Fibroblast of lung (primary cell): ENCODE results near the gene LDLRAD1. TPM values are rescaled to one million over a fixed set of nuclear protein-coding genes. Genes with fewer than 3 reads are reported as not detected.

Experiments used
- DNase-seq, 2 donors: peaks; one replicate each; pipeline versions ENCODE4 v3.0.0 to v3.0.0-alpha.2; 2010; ENCODE audit warnings: low read depth in 2 of 2
- H2AFZ ChIP-seq: 2 replicates; pipeline ENCODE4 v1.5.1; 2012; ENCODE audit warnings: low read length, control low read depth, inconsistent platforms
- H3K27ac ChIP-seq: 2 replicates; pipeline ENCODE4 v1.5.1; 2011; ENCODE audit warnings: low read length, control low read depth; ENCODE audit not compliant: insufficient read depth
- H3K27me3 ChIP-seq: 2 replicates; pipeline ENCODE4 v1.5.1; 2011; ENCODE audit warnings: mild to moderate bottlenecking, low read length; ENCODE audit not compliant: control insufficient read depth, insufficient read depth
- H3K36me3 ChIP-seq: 2 replicates; pipeline ENCODE4 v1.5.1; 2011; ENCODE audit warnings: low read length; ENCODE audit not compliant: control insufficient read depth, insufficient read depth
- H3K4me1 ChIP-seq: 2 replicates; pipeline ENCODE4 v1.5.1; 2011; ENCODE audit warnings: low read length; ENCODE audit not compliant: control insufficient read depth, insufficient read depth; ENCODE audit errors: extremely low read depth
- H3K4me2 ChIP-seq: 2 replicates; pipeline ENCODE4 v1.5.1; 2011; ENCODE audit warnings: low read length, control low read depth; ENCODE audit not compliant: insufficient read depth; ENCODE audit errors: extremely low read depth
- H3K4me3 ChIP-seq, 4 experiments: fragments of 200-600 bp in 1 of 4; sonication (generic) in 1 of 4; replicated peaks in 1 of 4; 2 replicates each; pipeline ENCODE4 v1.5.1; 2011 to 2016; ENCODE audit warnings: low read length in 4 of 4, low read depth in 3 of 4, mild to moderate bottlenecking in 3 of 4, control low read depth in 2 of 4, inconsistent platforms in 1 of 4, mixed read lengths in 1 of 4; ENCODE audit not compliant: insufficient read depth in 1 of 4; ENCODE audit errors: control extremely low read depth in 1 of 4
- H3K79me2 ChIP-seq: 2 replicates; pipeline ENCODE4 v1.5.1; 2012; ENCODE audit warnings: mild to moderate bottlenecking, low read length, inconsistent platforms; ENCODE audit not compliant: control insufficient read depth, insufficient read depth
- H3K9ac ChIP-seq: 2 replicates; pipeline ENCODE4 v1.5.1; 2011; ENCODE audit warnings: mild to moderate bottlenecking, low read length, control low read depth; ENCODE audit not compliant: insufficient read depth
- H3K9me3 ChIP-seq: 2 replicates; pipeline ENCODE4 v1.5.1; 2012; ENCODE audit warnings: low read depth, low read length; ENCODE audit not compliant: control insufficient read depth, insufficient read depth
- H4K20me1 ChIP-seq: 2 replicates; pipeline ENCODE4 v1.5.1; 2011; ENCODE audit warnings: low read length; ENCODE audit not compliant: control insufficient read depth, insufficient read depth; ENCODE audit errors: extremely low read depth
- CTCF ChIP-seq, 2 donors: IDR thresholded peaks in 1 of 2; conservative IDR thresholded peaks in 1 of 2; 1 replicate in 1 of 2; 2 replicates in 1 of 2; pipeline ENCODE4 v1.5.1; 2011 to 2012; ENCODE audit warnings: low read length in 2 of 2, control low read depth in 1 of 2, inconsistent platforms in 1 of 2, low read depth in 1 of 2, mild to moderate bottlenecking in 1 of 2
- EZH2 ChIP-seq: IDR thresholded peaks from 2 replicates; pipeline ENCODE4 v1.5.1; 2012; ENCODE audit warnings: low read length, control low read depth, mild to moderate bottlenecking; ENCODE audit errors: missing control alignments
- polyA plus RNA-seq, 2 donors: library from polyadenylated mRNA; depleted of rRNA in 1 of 2; stranded (reverse) in 1 of 2; unstranded in 1 of 2; fragments of >200 nt; gene quantifications; 2 replicates each; pipeline ENCODE4 v1.2.1, GENCODE V29; 2011 to 2012; ENCODE audit warnings: missing spikeins in 1 of 2
- total RNA-seq: library from RNA; depleted of rRNA; stranded (reverse); fragments of >200 nt; gene quantifications from 2 replicates; pipeline ENCODE4 v1.2.1, GENCODE V29; 2014

LDLRAD1 gene
- total and polyA plus RNA-seq, 2 donors (not counting 1 experiment from before 2014, with no cell fraction given): not detected

DNA sequence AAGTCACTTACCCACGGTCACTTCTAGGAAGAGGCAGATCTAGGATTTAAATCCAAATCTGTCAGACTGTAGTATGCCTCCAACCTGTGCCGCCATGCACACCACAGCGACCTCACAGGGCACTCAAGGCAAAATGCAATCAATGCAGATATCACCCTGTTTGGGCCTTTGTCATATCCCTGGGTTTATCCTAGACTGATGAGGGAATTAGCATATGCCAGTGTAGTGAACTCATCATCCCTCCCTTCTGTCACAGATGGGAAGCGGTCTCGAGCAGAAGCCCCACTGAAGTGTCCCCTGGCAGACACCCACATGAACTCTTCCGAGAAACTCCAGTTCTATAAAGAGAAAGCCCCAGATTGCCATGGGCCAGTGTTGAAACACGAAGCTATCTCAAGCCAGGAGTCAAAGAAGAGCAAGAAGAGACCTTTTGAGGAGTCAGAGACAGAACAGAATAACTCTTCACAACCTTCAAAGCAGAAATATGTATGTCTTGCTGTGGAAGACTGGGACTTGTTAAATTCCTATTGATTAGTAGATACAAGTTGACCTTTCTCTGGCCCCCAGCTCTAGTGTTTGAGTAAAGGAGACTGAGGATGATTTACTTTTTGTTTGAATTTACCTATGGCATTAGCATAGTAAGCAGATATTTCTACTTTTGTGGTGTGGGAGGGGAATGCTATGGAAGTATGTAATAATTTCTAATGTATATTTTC, 50.4 kb downstream of the LDLRAD1 start:
- DNase-seq: no peak
- peaks cover 6% of the 10 kb centered on the region for H3K36me3 ChIP-seq

GRCh38 chr1:53966794-53967193, 51.2 kb downstream of the LDLRAD1 start:
- TF ChIP-seq EZH2 (no peak), CTCF (conservative IDR thresholded peaks at IDR 0.05 in 1 of 2, IDR thresholded peaks at IDR 0.05 in 1 of 2; ENCODE audit: low read depth in 1 of 2, low read length in 2 of 2) (no peak)
- no peaks in the 10 kb centered on the region for H4K20me1 ChIP-seq
- no peaks in the 10 kb centered on the region for H3K27me3 ChIP-seq
- H3K4me1 ChIP-seq: no peaks in the 10 kb centered on the region
- no peaks in the 10 kb centered on the region for H3K9me3 ChIP-seq
- H2AFZ ChIP-seq: no peak overlapping the region
- no peaks in the 10 kb centered on the region for H3K79me2 ChIP-seq
- no peak overlapping the region for H3K4me2 ChIP-seq
- H3K27ac ChIP-seq: no peak overlapping the region
- no peak overlapping the region for H3K4me3 ChIP-seq
- H3K36me3 ChIP-seq: peaks cover 9% of the 10 kb centered on the region
- DNase-seq: no peak
- H3K9ac ChIP-seq: no peak overlapping the region

More for the DNA sequence above, 50.4 kb downstream of the LDLRAD1 start:
- Histone ChIP-seq H4K20me1 (no peaks in the 10 kb centered on the region), H3K4me3 (no peak overlapping the region), H3K27ac (no peak overlapping the region), H3K9me3 (no peaks in the 10 kb centered on the region), H3K9ac (no peak overlapping the region), H3K4me2 (no peak overlapping the region), H3K27me3 (no peaks in the 10 kb centered on the region), H2AFZ (no peak overlapping the region), H3K4me1 (no peaks in the 10 kb centered on the region), H3K79me2 (no peaks in the 10 kb centered on the region)
- TF ChIP-seq EZH2 (no peak), CTCF (conservative IDR thresholded peaks at IDR 0.05 in 1 of 2, IDR thresholded peaks at IDR 0.05 in 1 of 2; ENCODE audit: low read depth in 1 of 2, low read length in 2 of 2) (no peak)

DNA sequence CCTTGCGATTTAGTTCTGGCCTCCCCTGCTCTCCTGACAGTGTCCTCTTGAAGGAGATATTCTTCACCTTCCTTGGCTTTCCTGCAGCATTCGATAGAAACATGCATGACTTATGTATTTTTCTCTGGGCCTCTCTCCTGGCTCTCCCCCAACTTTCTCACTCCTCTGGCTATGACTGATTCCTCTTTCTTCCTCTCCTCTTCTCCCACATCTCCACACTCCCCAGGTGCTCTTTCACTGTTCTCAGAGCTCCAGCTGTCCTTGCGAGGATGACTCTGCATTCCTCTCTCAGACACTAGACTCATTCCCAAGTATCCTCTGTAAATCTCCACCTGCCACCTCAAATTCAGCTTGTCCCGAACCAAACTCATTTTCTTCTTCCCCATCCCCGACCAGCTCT, 53.9 kb downstream of the LDLRAD1 start:
- no peak for DNase-seq
- H3K9ac ChIP-seq: no peak overlapping the region
- TF ChIP-seq EZH2: no peak
- no peak for TF ChIP-seq CTCF (conservative IDR thresholded peaks at IDR 0.05 in 1 of 2, IDR thresholded peaks at IDR 0.05 in 1 of 2; ENCODE audit: low read depth in 1 of 2, low read length in 2 of 2)

More for the DNA sequence above, 53.9 kb downstream of the LDLRAD1 start:
- no peaks in the 10 kb centered on the region for H3K9me3 ChIP-seq
- no peaks in the 10 kb centered on the region for H3K4me1 ChIP-seq
- H2AFZ ChIP-seq: no peak overlapping the region
- no peak overlapping the region for H3K4me2 ChIP-seq
- H3K36me3 ChIP-seq: peaks cover 14% of the 10 kb centered on the region
- H3K4me3 ChIP-seq: no peak overlapping the region
- H4K20me1 ChIP-seq: no peaks in the 10 kb centered on the region
- no peaks in the 10 kb centered on the region for H3K27me3 ChIP-seq
- H3K79me2 ChIP-seq: no peaks in the 10 kb centered on the region
- H3K27ac ChIP-seq: no peak overlapping the region
